HepG2 (cell line): Measurements from ENCODE around the gene MAFF. TPM values are rescaled to one million over a fixed set of nuclear protein-coding genes. Genes with fewer than 3 reads are reported as not detected.

Experiments used
- ADNP ChIP-seq: sonication (generic); formaldehyde crosslinking; IDR thresholded peaks from 2 replicates; pipeline ENCODE4 v1.4.0; 2020; ENCODE audit warnings: missing genetic modification reagents
- HBP1 ChIP-seq: IDR thresholded peaks from 2 replicates; pipeline ENCODE4 v1.6.1; 2016; ENCODE audit warnings: low read depth, control low read depth
- HCFC1 ChIP-seq: fragments of 150-350 bp; IDR thresholded peaks from 2 replicates; pipeline ENCODE4 v1.6.1; 2014; ENCODE audit warnings: low read depth, low read length
- IKZF4 ChIP-seq: sonication (generic); formaldehyde crosslinking; IDR thresholded peaks from 2 replicates; pipeline ENCODE4 v1.5.1; 2020; ENCODE audit warnings: borderline replicate concordance, mild to moderate bottlenecking, low read depth, missing genetic modification reagents; ENCODE audit errors: not compliant biosample characterization
- KLF16 ChIP-seq, 2 experiments: sonication (generic) in 1 of 2; formaldehyde crosslinking in 1 of 2; IDR thresholded peaks; 2 replicates each; pipeline versions ENCODE4 v1.6.1 to v1.8.0; 2016 to 2023; ENCODE audit warnings: missing genetic modification reagents in 2 of 2, missing compliant biosample characterization in 1 of 2
- NFE2L2 ChIP-seq: fragments of 150-350 bp; IDR thresholded peaks from 2 replicates; pipeline ENCODE4 v1.6.1; 2014; ENCODE audit warnings: low read length
- SIN3A ChIP-seq: IDR thresholded peaks from 2 replicates; pipeline ENCODE4 v1.6.1; 2011; ENCODE audit warnings: low read depth, mild to moderate bottlenecking, control low read depth, low read length, borderline replicate concordance
- SP2 ChIP-seq: sonication (generic); formaldehyde crosslinking; IDR thresholded peaks from 2 replicates; pipeline ENCODE4 v1.5.1; 2020; ENCODE audit warnings: mild to moderate bottlenecking, missing genetic modification reagents
- SRY ChIP-seq: sonication (generic); formaldehyde crosslinking; IDR thresholded peaks from 2 replicates; pipeline ENCODE4 v1.8.0; 2022; ENCODE audit warnings: mild to moderate bottlenecking, missing genetic modification reagents
- ZKSCAN5 ChIP-seq: sonication (generic); formaldehyde crosslinking; IDR thresholded peaks from 2 replicates; pipeline ENCODE4 v1.5.1; 2020; ENCODE audit warnings: mild to moderate bottlenecking, missing genetic modification reagents
- ZNF20 ChIP-seq: sonication (generic); formaldehyde crosslinking; IDR thresholded peaks from 2 replicates; pipeline ENCODE4 v1.4.0; 2020; ENCODE audit warnings: mild to moderate bottlenecking, moderate library complexity, missing genetic modification reagents
- ZNF205 ChIP-seq: IDR thresholded peaks from 2 replicates; pipeline ENCODE4 v1.6.1; 2018; ENCODE audit warnings: missing biosample characterization, missing genetic modification reagents
- ZNF446 ChIP-seq: sonication (generic); formaldehyde crosslinking; IDR thresholded peaks from 2 replicates; pipeline ENCODE4 v1.5.0; 2020; ENCODE audit warnings: mild to moderate bottlenecking, missing genetic modification reagents
- ZNF501 ChIP-seq: sonication (generic); formaldehyde crosslinking; IDR thresholded peaks from 2 replicates; pipeline ENCODE4 v1.5.1; 2020; ENCODE audit warnings: mild to moderate bottlenecking, moderate library complexity, missing genetic modification reagents
- ZNF512B ChIP-seq: sonication (generic); formaldehyde crosslinking; IDR thresholded peaks from 2 replicates; pipeline ENCODE4 v1.5.1; 2020; ENCODE audit warnings: missing genetic modification reagents, mild to moderate bottlenecking, borderline replicate concordance
- ZNF646 ChIP-seq: sonication (generic); formaldehyde crosslinking; IDR thresholded peaks from 2 replicates; pipeline ENCODE4 v1.9.0; 2021; ENCODE audit warnings: mild to moderate bottlenecking, missing genetic modification reagents
- ZSCAN21 ChIP-seq: sonication (generic); formaldehyde crosslinking; IDR thresholded peaks from 2 replicates; pipeline ENCODE4 v1.8.0; 2022; ENCODE audit warnings: mild to moderate bottlenecking, missing genetic modification reagents, moderate library complexity, borderline replicate concordance
- polyA plus RNA-seq, 8 experiments: library from polyadenylated mRNA; depleted of rRNA in 3 of 8; stranded (reverse) in 7 of 8; unstranded in 1 of 8; fragments of >200 nt; fragmentation: Illumina TruSeq in 4 of 8; extraction: Trizol in 4 of 8; gene quantifications; 2 replicates each; pipeline versions ENCODE4 v1.2.1 to v1.2.3, GENCODE V29; 2011 to 2016; ENCODE audit warnings: low read depth in 4 of 8, missing spikeins in 1 of 8, mixed read lengths in 1 of 8; ENCODE audit not compliant: insufficient read depth in 1 of 8
- total RNA-seq, 5 experiments: library from RNA; depleted of rRNA; stranded (reverse); fragments of >200 nt; fragmentation: Illumina TruSeq; extraction: Trizol; gene quantifications; 2 replicates each; pipeline ENCODE4 v1.2.3, GENCODE V29; 2016; ENCODE audit warnings: low read depth in 1 of 5
- TF ChIP-seq, protein P1 (sequence below): IDR thresholded peaks from 2 replicates; pipeline ENCODE4 v1.6.1; 2016; ENCODE audit warnings: mild to moderate bottlenecking, missing biosample characterization, missing genetic modification reagents

Gene MAFF
- total and polyA plus RNA-seq, 2 of the 13 experiments (the other 11 are each of a cell fraction or from before 2014, with no cell fraction given) = 5.4 to 14.3 TPM

- TF ChIP-seq ZNF446 = no peak
- TF ChIP-seq ZNF205 (CRISPR knock-in tag) = no peak
- peak; percentile 8; the same call in 1 of the 2 replicates for TF ChIP-seq ZNF501 (CRISPR knock-in tag)
- 0 out of 2 replicates have a peak, but pooled peaks have one; percentile 55 for TF ChIP-seq HBP1 (CRISPR knock-in tag)
- TF ChIP-seq ZNF646 (CRISPR knock-in tag) = no peak
- no peak for TF ChIP-seq ZNF20 (CRISPR knock-in tag)
- peak in 1 of 2 experiments; percentile 39; a peak in 1 of 4 replicates for TF ChIP-seq KLF16 (CRISPR knock-in tag; IDR thresholded peaks at IDR 0.05)
- no peak for TF ChIP-seq NFE2L2
- TF ChIP-seq, protein P1, sequence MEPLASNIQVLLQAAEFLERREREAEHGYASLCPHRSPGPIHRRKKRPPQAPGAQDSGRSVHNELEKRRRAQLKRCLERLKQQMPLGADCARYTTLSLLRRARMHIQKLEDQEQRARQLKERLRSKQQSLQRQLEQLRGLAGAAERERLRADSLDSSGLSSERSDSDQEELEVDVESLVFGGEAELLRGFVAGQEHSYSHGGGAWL (CRISPR knock-in tag) = no peak
- no peak for TF ChIP-seq ZNF512B (CRISPR knock-in tag)
- no peak for TF ChIP-seq ADNP (CRISPR knock-in tag)
- TF ChIP-seq HCFC1 = no peak
- no peak for TF ChIP-seq ZSCAN21
- no peak for TF ChIP-seq SP2
- TF ChIP-seq SIN3A = no peak
- TF ChIP-seq SRY (CRISPR knock-in tag) = no peak
- no peak for TF ChIP-seq IKZF4 (CRISPR knock-in tag)
- TF ChIP-seq ZKSCAN5 (CRISPR knock-in tag) = no peak
Observed at GRCh38 chr22:38163844-38164550, 37.8 kb upstream of the MAFF start (continued).
